Spleen (tissue), 11 donors: ENCODE measurements around the gene ZFPL1. TPM values are rescaled to one million over a fixed set of nuclear protein-coding genes. Genes with fewer than 3 reads are reported as not detected.
A peak's percentile ranks its signal among the peaks of the same experiment; 100 is the strongest.

Source experiments
- DNase-seq: peaks from one replicate; pipeline ENCODE4 v3.0.0-alpha.2; 2020
- H3K27ac ChIP-seq, 8 donors: fragments of 200-600 bp; sonication (generic) in 7 of 8; 1 replicate in 4 of 8; 2 replicates in 4 of 8; pipeline versions ENCODE4 v1.5.0 to v1.8.0; 2016 to 2021; ENCODE audit warnings: inconsistent platforms in 4 of 8, mild to moderate bottlenecking in 4 of 8, moderate library complexity in 1 of 8
- H3K27me3 ChIP-seq, 7 donors: fragments of 200-600 bp; sonication (generic) in 6 of 7; replicated peaks in 1 of 7; 1 replicate in 4 of 7; 2 replicates in 3 of 7; pipeline versions ENCODE4 v1.5.0 to v1.8.0; 2016 to 2021; ENCODE audit warnings: inconsistent platforms in 3 of 7, mild to moderate bottlenecking in 1 of 7
- H3K36me3 ChIP-seq, 6 donors: fragments of 200-600 bp; sonication (generic) in 5 of 6; 1 replicate in 4 of 6; 2 replicates in 2 of 6; pipeline versions ENCODE4 v1.5.0 to v1.8.0; 2016 to 2021; ENCODE audit warnings: inconsistent platforms in 2 of 6
- H3K4me1 ChIP-seq, 6 donors: fragments of 200-600 bp; sonication (generic) in 5 of 6; 1 replicate in 3 of 6; 2 replicates in 3 of 6; pipeline versions ENCODE4 v1.5.0 to v1.8.0; 2016 to 2021; ENCODE audit warnings: inconsistent platforms in 3 of 6
- H3K4me3 ChIP-seq, 8 donors: fragments of 200-600 bp; sonication (generic) in 7 of 8; 1 replicate in 4 of 8; 2 replicates in 4 of 8; pipeline versions ENCODE4 v1.5.0 to v1.8.0; 2016 to 2021; ENCODE audit warnings: inconsistent platforms in 4 of 8, mild to moderate bottlenecking in 4 of 8, moderate library complexity in 2 of 8
- H3K9me3 ChIP-seq, 8 donors: fragments of 200-600 bp; sonication (generic) in 7 of 8; 1 replicate in 4 of 8; 2 replicates in 4 of 8; pipeline versions ENCODE4 v1.5.0 to v1.8.0; 2016 to 2021; ENCODE audit warnings: inconsistent platforms in 4 of 8
- POLR2A ChIP-seq, 3 donors: fragments of 450-650 bp; IDR thresholded peaks; one replicate each; pipeline ENCODE4 v1.5.1; 2017; ENCODE audit warnings: antibody characterized with exemption in 3 of 3, mild to moderate bottlenecking in 1 of 3
- POLR2AphosphoS5 ChIP-seq, 3 donors: sonication (generic); formaldehyde crosslinking; IDR thresholded peaks; one replicate each; pipeline ENCODE4 v1.5.1; 2017; ENCODE audit warnings: antibody characterized with exemption in 3 of 3
- WGBS, 5 donors: extraction: QIAGEN DNeasy Blood & Tissue Kit in 3 of 5; methylation state at CpG; one replicate each; pipeline versions ENCODE4 v1.1.5 to v1.1.7; 2013 to 2018; 5-methylcytosine and 5-hydroxymethylcytosine counted together
- intact Hi-C: fragments of 100-400 bp; cut with DNase I; formaldehyde crosslinking; loops from one replicate; pipeline ENCODE4 v1.15.0; 2023; ENCODE audit warnings: low total_unique reads
- polyA plus RNA-seq, 3 donors: library from polyadenylated mRNA; stranded (reverse); fragments of 200-250 nt; gene quantifications; one replicate each; pipeline ENCODE4 v1.2.1, GENCODE V29; 2013
- total RNA-seq, 7 donors: library from RNA; depleted of rRNA in 3 of 7; stranded (reverse); fragments of >200 nt in 3 of 7; fragmentation: NEBNext Ultra II Directional in 4 of 7; extraction: Animal tissue kit (Norgen Biotek cat#: 25700) in 4 of 7; gene quantifications; one replicate each; pipeline versions ENCODE4 v1.1.0 to v1.2.1, GENCODE V29; 2016 to 2021
- TF ChIP-seq, protein P1 (sequence below), 11 experiments: fragments of 200-600 bp in 7 of 11; fragments of 450-650 bp in 4 of 11; sonication (generic) in 4 of 11; IDR thresholded peaks in 8 of 11; conservative IDR thresholded peaks in 3 of 11; 1 replicate in 7 of 11; 2 replicates in 4 of 11; pipeline versions ENCODE4 v1.4.0 to v1.8.0; 2016 to 2021; ENCODE audit warnings: antibody characterized with exemption in 11 of 11, inconsistent platforms in 4 of 11, mild to moderate bottlenecking in 1 of 11
- donor health status: healthy with polysubstance abuse.
- donor health status: DM: no; HTN: no; CAD: no; lungs with moderate emphysema.
- donor health status: DM: no; HTN: no; CAD: no.
- donor health status: Bipolar disorder and iron deficiency.
- donor health status: healthy.
- donor health status: DM: no; HTN: no; CAD: no.
- donor health status: DM: yes; HTN: yes; CAD: no.

ZFPL1 gene
- total and polyA plus RNA-seq, 10 donors = 23.5 to 52.0 (median 29.9) TPM

- intact Hi-C loops = no loop called here
- no peaks in the 10 kb centered on the region for H3K9me3 ChIP-seq
- no peak overlapping the region for H3K4me3 ChIP-seq
- TF ChIP-seq POLR2A (IDR thresholded peaks at IDR 0.05) = no peak
- TF ChIP-seq, protein P1, sequence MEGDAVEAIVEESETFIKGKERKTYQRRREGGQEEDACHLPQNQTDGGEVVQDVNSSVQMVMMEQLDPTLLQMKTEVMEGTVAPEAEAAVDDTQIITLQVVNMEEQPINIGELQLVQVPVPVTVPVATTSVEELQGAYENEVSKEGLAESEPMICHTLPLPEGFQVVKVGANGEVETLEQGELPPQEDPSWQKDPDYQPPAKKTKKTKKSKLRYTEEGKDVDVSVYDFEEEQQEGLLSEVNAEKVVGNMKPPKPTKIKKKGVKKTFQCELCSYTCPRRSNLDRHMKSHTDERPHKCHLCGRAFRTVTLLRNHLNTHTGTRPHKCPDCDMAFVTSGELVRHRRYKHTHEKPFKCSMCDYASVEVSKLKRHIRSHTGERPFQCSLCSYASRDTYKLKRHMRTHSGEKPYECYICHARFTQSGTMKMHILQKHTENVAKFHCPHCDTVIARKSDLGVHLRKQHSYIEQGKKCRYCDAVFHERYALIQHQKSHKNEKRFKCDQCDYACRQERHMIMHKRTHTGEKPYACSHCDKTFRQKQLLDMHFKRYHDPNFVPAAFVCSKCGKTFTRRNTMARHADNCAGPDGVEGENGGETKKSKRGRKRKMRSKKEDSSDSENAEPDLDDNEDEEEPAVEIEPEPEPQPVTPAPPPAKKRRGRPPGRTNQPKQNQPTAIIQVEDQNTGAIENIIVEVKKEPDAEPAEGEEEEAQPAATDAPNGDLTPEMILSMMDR (IDR thresholded peaks at IDR 0.05 in 8 of 11, conservative IDR thresholded peaks at IDR 0.05 in 3 of 11) = no peak
- TF ChIP-seq POLR2AphosphoS5 (IDR thresholded peaks at IDR 0.05) = peak in 1 of 3 donors; percentile 21
- DNase-seq = peak; percentile 78
- peak overlapping the region in 5 of 8 donors; percentile 30 to 56 (median 39) for H3K27ac ChIP-seq
- 72 to 90% (median 73%) methylated on average over 14 to 23 of the region's 23 CpGs for WGBS, 5 donors
- peaks cover 7 to 88% (median 60%) of the 10 kb centered on the region in 6 donors for H3K4me1 ChIP-seq
- peaks cover 0 to 34% (median 9%) of the 10 kb centered on the region in 6 donors for H3K36me3 ChIP-seq
- H3K27me3 ChIP-seq = no peaks in the 10 kb centered on the region
These were observed 40.0 kb upstream of the ZFPL1 start for GRCh38 chr11:65043881-65044501.

- Histone ChIP-seq H3K27ac (no peak overlapping the region), H3K4me1 (peaks cover 7 to 81% (median 58%) of the 10 kb centered on the region in 6 donors), H3K36me3 (peaks cover 0 to 25% (median 9%) of the 10 kb centered on the region in 6 donors), H3K4me3 (no peak overlapping the region), H3K27me3 (no peaks in the 10 kb centered on the region), H3K9me3 (no peaks in the 10 kb centered on the region)
- intact Hi-C loops = no loop called here
- no peak for DNase-seq
- TF ChIP-seq POLR2AphosphoS5 (IDR thresholded peaks at IDR 0.05) (no peak), POLR2A (IDR thresholded peaks at IDR 0.05) (no peak)
- TF ChIP-seq, protein P1 (IDR thresholded peaks at IDR 0.05 in 8 of 11, conservative IDR thresholded peaks at IDR 0.05 in 3 of 11) = no peak
- WGBS, 5 donors = 84 to 98% (median 96%) methylated on average over 4 to 5 of the region's 5 CpGs
These were observed 39.0 kb upstream of the ZFPL1 start for GRCh38 chr11:65045061-65045460.

GRCh38 chr11:65045728-65046127 lies 38.3 kb upstream of the ZFPL1 start:
- intact Hi-C loops = no loop called here
- peaks cover 7 to 74% (median 51%) of the 10 kb centered on the region in 6 donors for H3K4me1 ChIP-seq
- WGBS, 5 donors = 84 to 92% (median 90%) methylated on average over 4 to 7 of the region's 7 CpGs

More at GRCh38 chr11:65045728-65046127, 38.3 kb upstream of the ZFPL1 start:
- TF ChIP-seq POLR2A (IDR thresholded peaks at IDR 0.05) (no peak), POLR2AphosphoS5 (IDR thresholded peaks at IDR 0.05) (no peak)
- TF ChIP-seq, protein P1 (IDR thresholded peaks at IDR 0.05 in 8 of 11, conservative IDR thresholded peaks at IDR 0.05 in 3 of 11) = no peak
- Histone ChIP-seq H3K27ac (no peak overlapping the region), H3K4me3 (no peak overlapping the region), H3K9me3 (no peaks in the 10 kb centered on the region), H3K27me3 (no peaks in the 10 kb centered on the region), H3K36me3 (peaks cover 0 to 25% (median 9%) of the 10 kb centered on the region in 6 donors)
- DNase-seq = no peak
